Renal cortical epithelial cell (primary cell): ENCODE data around the gene ROBO3. TPM values are rescaled to one million over a fixed set of nuclear protein-coding genes. Genes with fewer than 3 reads are reported as not detected.

ENCODE experiments used
- DNase-seq: peaks from one replicate; pipeline ENCODE4 v3.0.0-alpha.2; 2011; ENCODE audit warnings: low read depth
- total RNA-seq: library from RNA; depleted of rRNA; stranded (reverse); fragments of >200 nt; gene quantifications from 2 replicates; pipeline ENCODE4 v1.2.3, GENCODE V29; 2014

ROBO3 gene
- total RNA-seq, 1 donor from 2014 or later: 7.3 TPM

GRCh38 chr11:124842305-124842704, 22.9 kb upstream of the ROBO3 start:
- DNase-seq: no peak

- no peak for DNase-seq
Measured at GRCh38 chr11:124843616-124843910, 21.7 kb upstream of the ROBO3 start.

GRCh38 chr11:124844664-124845079, 20.6 kb upstream of the ROBO3 start:
- no peak for DNase-seq

DNA sequence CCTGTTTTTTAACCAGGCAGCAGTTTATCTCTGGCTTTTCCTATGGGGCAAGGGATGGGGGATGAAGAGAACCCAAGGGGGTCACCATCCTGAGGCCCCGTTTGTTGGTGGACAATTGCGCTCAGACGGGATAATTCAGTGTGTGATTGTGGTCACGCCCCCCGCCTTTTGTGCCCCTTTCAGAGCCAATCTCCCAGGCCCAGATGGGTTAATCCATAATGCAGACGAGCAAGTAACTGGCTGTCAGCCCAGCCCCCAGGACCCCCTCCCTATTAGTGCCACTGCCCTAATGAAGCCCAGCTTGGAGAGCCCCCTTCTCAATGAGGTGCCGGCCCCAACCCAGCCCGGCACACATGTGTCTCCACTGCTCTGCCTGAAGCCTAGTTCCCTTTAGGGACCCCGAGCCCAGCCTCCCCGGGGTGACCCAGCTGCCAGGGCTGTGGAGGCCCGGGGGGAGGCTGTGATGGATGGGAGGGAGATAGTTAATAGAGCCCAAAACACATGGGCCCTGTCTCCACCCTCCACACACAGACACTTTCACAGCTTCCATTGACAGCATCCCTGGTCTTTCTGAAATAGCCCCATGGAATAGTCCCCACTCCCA, 19.1 kb upstream of the ROBO3 start:
- no peak for DNase-seq

DNA sequence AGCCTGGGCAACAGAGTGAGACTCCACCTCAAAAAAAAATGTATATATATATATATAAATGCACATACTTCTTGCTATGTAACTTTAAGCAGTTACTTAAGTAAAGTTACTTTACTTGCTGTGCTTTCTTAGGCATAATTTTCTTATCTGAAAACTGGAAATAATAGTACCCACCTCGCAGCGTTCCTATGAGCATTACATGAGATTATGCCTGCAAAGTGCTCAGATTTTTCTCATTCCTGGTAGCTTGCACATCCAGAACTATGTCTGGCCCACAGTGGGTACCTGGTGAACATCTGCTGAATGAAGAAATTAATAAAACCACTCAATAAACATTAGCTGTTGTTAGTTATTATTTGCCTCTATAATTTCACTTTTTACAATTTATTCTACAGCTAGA, 6.1 kb upstream of the ROBO3 start:
- no peak for DNase-seq

DNA sequence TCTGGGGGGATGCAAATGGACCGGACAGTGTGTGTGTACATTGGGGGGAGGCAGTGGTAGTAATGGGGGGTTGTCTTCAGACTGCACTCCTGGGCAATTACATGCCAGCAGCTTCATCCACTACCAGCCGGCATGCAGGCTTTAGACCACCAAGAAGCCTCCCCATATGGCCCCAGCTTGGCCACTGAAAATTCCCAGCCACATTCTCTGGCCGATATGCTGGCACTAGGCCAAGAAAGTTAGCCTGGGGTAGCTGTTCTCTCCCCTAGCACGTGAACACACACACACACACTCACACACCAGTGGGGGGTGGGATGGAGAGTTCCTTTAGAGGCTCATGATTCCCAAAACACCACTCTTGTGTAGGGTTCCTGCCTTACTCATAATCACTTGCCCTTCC, 3.6 kb upstream of the ROBO3 start:
- no peak for DNase-seq

GRCh38 chr11:124863137-124863825, 2.0 kb upstream of the ROBO3 start:
- DNase-seq: peak; percentile 20

GRCh38 chr11:124863826-124864165, 1.4 kb upstream of the ROBO3 start:
- DNase-seq: no peak

DNA sequence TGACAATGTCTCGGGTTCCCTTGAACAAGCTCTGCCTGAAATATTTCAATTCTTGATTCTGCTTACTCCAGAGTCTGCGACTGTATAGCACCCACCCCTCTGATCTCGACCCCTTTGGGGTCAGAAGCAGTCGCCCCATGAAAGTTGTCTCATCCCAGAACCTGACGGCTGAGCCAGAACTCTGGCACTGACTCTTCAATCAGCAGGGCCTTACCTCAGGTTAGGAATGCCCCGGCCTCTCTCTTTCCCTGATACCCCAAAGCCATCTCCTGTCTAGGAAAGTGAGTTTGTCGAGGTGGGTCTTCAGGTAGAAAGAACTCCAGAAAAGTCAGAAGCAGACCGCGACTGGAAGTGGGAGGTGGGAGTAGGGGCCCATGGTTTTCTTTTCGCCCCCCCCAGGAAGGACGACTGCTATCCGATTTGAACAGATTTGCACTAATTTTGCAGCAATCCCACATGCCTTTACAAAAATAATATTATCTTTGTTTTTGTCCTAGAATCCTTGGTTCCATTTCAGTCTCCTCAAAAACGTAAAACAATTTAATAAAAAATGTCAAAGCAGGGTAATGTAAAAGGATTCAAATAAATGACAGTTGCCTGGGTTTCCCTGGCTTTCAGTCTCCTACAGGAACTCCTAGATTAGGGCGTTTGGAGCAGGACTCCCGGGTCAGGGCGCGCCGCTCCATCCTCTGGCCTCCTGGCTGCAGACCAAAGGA, 898 bp upstream of the ROBO3 start:
- DNase-seq: no peak

DNA sequence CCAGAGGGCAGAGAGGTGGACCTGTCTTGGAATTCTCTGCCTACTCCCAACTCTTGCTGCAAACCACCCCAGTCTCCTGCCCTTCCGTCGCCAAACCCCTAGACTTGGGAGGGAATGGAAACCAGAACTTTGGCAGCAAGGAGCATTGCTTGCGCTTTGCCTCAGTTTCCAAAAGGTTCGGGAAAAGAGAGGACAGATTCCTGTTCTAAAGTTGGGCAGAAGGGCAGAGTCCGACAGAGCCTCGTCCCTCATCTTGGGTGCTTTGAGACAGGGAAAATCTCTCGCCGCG, 396 bp upstream of the ROBO3 start:
- DNase-seq: no peak

DNA sequence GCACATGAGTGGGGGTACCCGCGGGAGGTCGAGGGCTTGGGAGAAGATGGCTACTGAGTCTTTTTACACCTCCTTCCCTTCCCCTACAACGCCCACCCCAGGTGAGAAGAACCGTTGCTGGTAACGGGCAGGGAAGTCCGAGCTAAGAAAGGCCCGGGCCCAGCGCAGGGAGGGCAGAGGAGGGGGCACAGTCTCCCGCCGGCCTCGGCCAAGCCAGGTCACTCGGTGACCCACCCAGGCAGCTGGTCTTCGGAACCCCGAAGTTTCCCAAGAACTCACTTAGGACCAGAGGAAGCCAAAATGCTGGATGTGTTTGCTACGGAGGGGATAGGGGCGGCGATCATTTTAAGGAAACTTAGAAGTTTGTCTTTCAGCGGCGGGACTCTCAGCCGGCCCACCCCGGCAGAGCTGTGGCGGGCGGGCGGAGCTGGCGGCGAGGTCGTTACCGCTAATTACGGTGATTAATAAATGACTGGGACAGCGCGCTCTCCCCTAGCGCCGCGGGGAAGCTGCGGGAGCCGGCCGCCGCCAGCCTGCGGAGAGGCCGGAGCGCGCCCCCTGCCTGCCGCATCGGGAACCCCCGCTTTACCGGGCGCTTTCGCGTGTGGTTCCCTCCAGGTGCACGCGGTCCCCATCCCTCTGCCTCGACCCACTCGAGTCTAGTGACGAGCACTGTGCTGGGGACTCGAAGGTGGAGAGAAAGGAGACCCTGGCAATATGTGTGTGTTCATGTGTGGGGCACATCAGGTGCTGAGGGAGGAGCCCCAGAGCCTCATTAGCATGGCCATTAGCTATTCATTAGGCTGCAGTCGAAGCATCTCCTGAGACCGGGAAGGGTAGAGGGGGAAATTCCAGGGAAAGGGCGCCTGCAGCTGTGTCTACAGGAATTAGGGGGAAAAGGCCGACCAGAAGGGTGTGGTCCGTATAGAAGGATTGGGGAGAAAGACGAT, 945 bp downstream of the ROBO3 start:
- no peak for DNase-seq

DNA sequence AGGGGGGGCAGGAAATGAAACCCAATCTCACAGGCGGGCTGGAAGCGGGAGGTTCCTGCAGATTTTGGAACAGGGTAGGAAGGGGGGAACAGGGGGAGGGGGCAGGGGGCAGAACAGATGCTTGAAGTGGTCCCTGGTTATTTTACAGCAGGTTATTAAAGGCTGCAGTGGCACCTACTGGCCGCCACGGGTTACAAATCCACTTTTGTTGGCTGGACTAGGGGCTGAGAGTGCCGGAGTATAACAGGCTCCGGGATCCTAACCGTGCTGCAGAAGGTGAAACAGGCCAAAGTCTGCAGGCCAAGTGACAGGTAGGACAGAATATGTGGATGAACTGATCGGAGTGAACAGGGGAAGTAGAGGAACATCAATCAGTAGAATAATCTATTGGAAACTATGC, 2.5 kb downstream of the ROBO3 start:
- DNase-seq: peak; percentile 24

DNA sequence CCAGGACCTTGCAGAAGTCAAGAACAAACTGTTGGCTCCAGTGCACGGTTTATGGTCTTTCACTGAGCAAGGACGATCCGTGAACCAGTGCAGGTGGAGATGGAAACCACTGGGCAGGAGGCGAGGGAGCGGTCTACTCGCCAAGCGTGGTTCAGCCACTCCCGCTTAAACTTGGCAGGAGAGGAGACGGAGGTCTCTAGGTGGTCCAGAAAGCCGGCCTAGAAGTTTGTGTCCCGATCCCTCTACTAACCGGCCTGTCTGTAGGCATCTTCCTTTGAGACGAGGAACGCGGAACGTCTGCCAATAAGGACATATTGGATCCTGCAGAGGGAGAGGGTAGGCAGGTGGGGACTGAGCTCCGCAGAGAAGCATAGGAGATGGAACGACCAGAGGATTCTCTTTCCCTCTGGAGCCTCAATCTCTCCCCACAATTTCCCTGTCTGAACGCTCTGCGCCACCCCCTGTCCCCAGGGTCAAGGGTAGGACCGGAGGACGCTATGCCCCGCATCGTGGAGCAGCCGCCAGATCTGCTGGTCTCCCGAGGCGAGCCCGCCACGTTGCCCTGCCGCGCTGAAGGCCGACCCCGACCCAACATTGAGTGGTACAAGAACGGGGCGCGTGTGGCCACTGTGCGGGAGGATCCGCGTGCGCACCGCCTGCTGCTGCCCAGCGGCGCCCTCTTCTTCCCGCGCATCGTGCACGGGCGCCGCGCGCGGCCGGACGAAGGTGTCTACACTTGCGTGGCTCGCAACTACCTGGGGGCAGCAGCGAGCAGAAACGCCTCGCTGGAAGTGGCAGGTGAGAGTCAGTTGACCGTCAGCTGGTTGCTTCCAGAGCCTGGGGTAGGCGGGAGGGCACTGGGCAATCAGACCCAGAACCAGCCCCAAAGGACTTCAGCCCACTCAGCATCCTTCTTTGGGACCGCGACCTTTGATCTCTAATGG, 3.4 kb downstream of the ROBO3 start:
- DNase-seq: no peak

- DNase-seq: no peak
Measured at GRCh38 chr11:124869331-124869730, 4.1 kb downstream of the ROBO3 start.

DNA sequence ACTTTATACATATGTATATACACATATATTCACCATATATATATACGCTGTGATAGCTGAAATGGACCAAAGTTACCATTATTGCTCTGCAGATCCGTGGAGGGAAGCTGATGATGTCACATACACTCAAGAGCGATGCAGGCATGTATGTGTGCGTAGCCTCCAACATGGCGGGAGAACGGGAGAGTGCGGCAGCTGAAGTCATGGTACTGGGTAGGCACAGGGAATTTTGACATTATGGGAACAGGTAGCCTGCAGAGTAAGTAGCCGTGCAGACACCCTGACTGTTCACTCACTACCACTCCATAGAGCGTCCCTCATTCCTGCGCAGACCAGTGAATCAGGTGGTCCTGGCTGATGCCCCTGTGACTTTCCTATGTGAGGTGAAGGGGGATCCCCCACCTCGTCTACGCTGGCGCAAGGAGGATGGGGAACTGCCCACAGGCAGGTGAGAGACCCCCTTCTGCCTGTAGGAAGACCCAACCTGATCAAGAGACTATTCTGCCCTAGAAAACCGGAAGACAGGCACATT, 4.7 kb downstream of the ROBO3 start:
- DNase-seq: no peak

GRCh38 chr11:124870430-124870829, 5.2 kb downstream of the ROBO3 start:
- no peak for DNase-seq

DNA sequence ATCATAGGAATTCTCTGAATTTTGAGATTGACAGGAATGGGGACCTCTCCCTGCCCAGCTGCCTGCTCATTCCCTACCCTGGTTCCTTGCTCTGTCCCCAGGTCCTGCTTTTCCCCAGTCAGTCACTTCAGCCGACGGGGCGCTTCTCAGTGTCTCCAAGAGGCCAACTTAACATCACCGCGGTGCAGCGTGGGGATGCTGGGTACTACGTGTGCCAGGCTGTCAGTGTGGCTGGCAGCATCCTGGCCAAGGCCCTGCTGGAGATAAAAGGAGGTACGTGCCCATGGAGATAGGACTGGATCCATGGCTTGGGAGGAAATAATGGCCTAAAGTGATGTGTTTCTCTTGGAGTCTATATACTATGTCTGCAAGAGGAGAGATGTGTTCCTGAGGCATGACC, 7.0 kb downstream of the ROBO3 start:
- DNase-seq: no peak

GRCh38 chr11:124872741-124873140, 7.5 kb downstream of the ROBO3 start:
- no peak for DNase-seq

GRCh38 chr11:124873951-124874350, 8.7 kb downstream of the ROBO3 start:
- DNase-seq: no peak

DNA sequence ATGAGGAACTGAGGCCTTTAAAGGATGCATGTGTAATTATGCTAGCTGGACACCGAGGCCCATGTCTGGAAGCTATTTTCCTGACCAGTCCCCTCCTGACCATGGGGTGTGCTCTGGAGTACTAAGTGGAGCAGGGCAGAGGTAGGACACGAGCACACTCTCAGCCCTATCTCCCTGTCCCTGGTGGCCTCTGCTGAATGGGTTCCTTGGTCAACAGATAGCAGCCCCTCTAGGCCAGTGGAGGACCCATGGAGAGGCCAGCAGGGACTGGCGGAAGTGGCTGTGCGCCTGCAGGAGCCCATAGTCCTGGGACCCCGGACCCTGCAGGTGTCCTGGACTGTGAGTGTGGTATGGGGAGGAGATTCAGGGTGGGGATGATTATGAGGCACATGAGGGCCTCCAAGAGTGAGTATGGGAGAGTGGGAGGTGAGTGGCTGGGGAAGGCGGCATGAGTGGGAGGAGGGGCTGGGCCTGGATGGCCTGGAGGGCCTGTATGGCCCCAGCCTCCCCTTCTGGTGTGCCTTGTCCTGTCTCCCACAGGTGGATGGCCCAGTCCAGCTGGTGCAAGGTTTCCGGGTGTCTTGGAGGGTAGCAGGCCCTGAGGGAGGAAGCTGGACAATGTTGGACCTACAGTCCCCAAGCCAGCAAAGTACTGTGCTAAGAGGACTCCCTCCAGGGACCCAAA, 9.5 kb downstream of the ROBO3 start:
- DNase-seq: no peak

GRCh38 chr11:124875401-124875800, 10.2 kb downstream of the ROBO3 start:
- no peak for DNase-seq
